Measurements from ENCODE around the gene UTP15. TPM values are rescaled to one million over a fixed set of nuclear protein-coding genes. Genes with fewer than 3 reads are reported as not detected.

Gene UTP15
- total RNA-seq, 1 donor from 2014 or later = 12.8 TPM

- Histone ChIP-seq H3K9me3 (no peaks in the 10 kb centered on the region), H3K27me3 (ENCODE audit: low read depth) (no peaks in the 10 kb centered on the region), H3K27ac (no peak overlapping the region), H3K36me3 (no peaks in the 10 kb centered on the region), H3K4me1 (no peaks in the 10 kb centered on the region), H3K4me3 (no peak overlapping the region)
- ATAC-seq = no peak
- DNase-seq = no peak
- intact Hi-C loops (cut with DNase I) = no loop called here
- TF ChIP-seq CTCF (IDR thresholded peaks at IDR 0.05) = no peak
These were observed 31.4 kb upstream of the UTP15 start for GRCh38 chr5:73534011-73534644.

GRCh38 chr5:73534971-73535370 lies 30.6 kb upstream of the UTP15 start:
- Histone ChIP-seq H3K4me3 (no peak overlapping the region), H3K4me1 (no peaks in the 10 kb centered on the region), H3K27ac (no peak overlapping the region), H3K36me3 (no peaks in the 10 kb centered on the region), H3K27me3 (ENCODE audit: low read depth) (no peaks in the 10 kb centered on the region), H3K9me3 (no peaks in the 10 kb centered on the region)
- no peak for TF ChIP-seq CTCF (IDR thresholded peaks at IDR 0.05)
- DNase-seq = no peak
- intact Hi-C loops (cut with DNase I) = no loop called here
- ATAC-seq = no peak

GRCh38 chr5:73539730-73540129 lies 25.8 kb upstream of the UTP15 start:
- Histone ChIP-seq H3K36me3 (no peaks in the 10 kb centered on the region), H3K4me3 (no peak overlapping the region), H3K27me3 (ENCODE audit: low read depth) (no peaks in the 10 kb centered on the region), H3K9me3 (no peaks in the 10 kb centered on the region), H3K4me1 (peaks cover 19% of the 10 kb centered on the region), H3K27ac (no peak overlapping the region)
- ATAC-seq = no peak
- intact Hi-C loops (cut with DNase I) = no loop called here
- TF ChIP-seq CTCF (IDR thresholded peaks at IDR 0.05) = no peak
- no peak for DNase-seq

- DNase-seq = no peak
These were observed 25.4 kb upstream of the UTP15 start for GRCh38 chr5:73540192-73540591.

GRCh38 chr5:73542020-73542419 lies 23.5 kb upstream of the UTP15 start:
- Histone ChIP-seq H3K36me3 (no peaks in the 10 kb centered on the region), H3K4me1 (peaks cover 19% of the 10 kb centered on the region), H3K9me3 (no peaks in the 10 kb centered on the region), H3K4me3 (no peak overlapping the region), H3K27me3 (ENCODE audit: low read depth) (no peaks in the 10 kb centered on the region), H3K27ac (peak overlapping the region; percentile 68)
- intact Hi-C loops (cut with DNase I) = no loop called here
- ATAC-seq = no peak
- no peak for DNase-seq
- no peak for TF ChIP-seq CTCF (IDR thresholded peaks at IDR 0.05)

More at GRCh38 chr5:73540192-73540591, 25.4 kb upstream of the UTP15 start:
- intact Hi-C loops (cut with DNase I) = no loop called here
- H3K9me3 ChIP-seq = no peaks in the 10 kb centered on the region
- no peak for TF ChIP-seq CTCF (IDR thresholded peaks at IDR 0.05)
- peak overlapping the region; percentile 22 for H3K27ac ChIP-seq
- peaks cover 19% of the 10 kb centered on the region for H3K4me1 ChIP-seq
- H3K27me3 ChIP-seq (ENCODE audit: low read depth) = no peaks in the 10 kb centered on the region
- ATAC-seq = no peak
- H3K36me3 ChIP-seq = no peaks in the 10 kb centered on the region
- H3K4me3 ChIP-seq = no peak overlapping the region

Measured in lower lobe of right lung (tissue), 2 donors.